Activated CD4-positive, alpha-beta T cell treated with anti-CD3 and anti-CD28 coated beads, Interleukin-2, Interleukin-6, amounts not matched to agents 100 ng/mL and 50 ng/mL, durations not matched to agents 16 hours and 8 hours (primary cell): ENCODE data around the gene GBF1.

Experiments
- DNase-seq: peaks from one replicate; pipeline ENCODE4 v3.0.0-alpha.2; 2020

GBF1 gene

GRCh38 chr10:102410429-102411073 lies 165.2 kb downstream of the GBF1 start:
- DNase-seq = peak; percentile 57

- DNase-seq = no peak
These were observed 166.3 kb downstream of the GBF1 start for GRCh38 chr10:102411341-102412255.

- no peak for DNase-seq
These were observed 167.0 kb downstream of the GBF1 start for GRCh38 chr10:102412293-102412692.

GRCh38 chr10:102413053-102413705 lies 167.8 kb downstream of the GBF1 start:
- peak; percentile 45 for DNase-seq

GRCh38 chr10:102413806-102414561 lies 168.7 kb downstream of the GBF1 start:
- DNase-seq = no peak

- DNase-seq = no peak
These were observed 169.4 kb downstream of the GBF1 start for GRCh38 chr10:102414749-102415148.

- no peak for DNase-seq
These were observed 171.0 kb downstream of the GBF1 start for GRCh38 chr10:102416283-102416682.

GRCh38 chr10:102416695-102417094 lies 171.4 kb downstream of the GBF1 start:
- no peak for DNase-seq

GRCh38 chr10:102418622-102419268 lies 173.4 kb downstream of the GBF1 start, which contains the start of gene PSD:
Gene PSD (minus strand): TSS chr10:102418785. CDS start chr10:102417038, 1,747 bp downstream.
- no peak for DNase-seq

- DNase-seq = peak; percentile 79
These were observed 174.2 kb downstream of the GBF1 start for GRCh38 chr10:102419269-102420180.

GRCh38 chr10:102420181-102420713 lies 174.9 kb downstream of the GBF1 start:
- no peak for DNase-seq

- DNase-seq = peak; percentile 98
These were observed 175.6 kb downstream of the GBF1 start, which contains the start of gene FBXL15 for GRCh38 chr10:102420714-102421506. Gene FBXL15 (plus strand): TSS chr10:102420836. CDS start chr10:102421130, 294 bp downstream.

- DNase-seq = no peak
These were observed 176.1 kb downstream of the GBF1 start for GRCh38 chr10:102421507-102421756.

GRCh38 chr10:102421757-102422512 lies 176.6 kb downstream of the GBF1 start:
- DNase-seq = peak; percentile 49

- DNase-seq = peak; percentile 76
These were observed 177.3 kb downstream of the GBF1 start for GRCh38 chr10:102422545-102423129.

- no peak for DNase-seq
These were observed 178.1 kb downstream of the GBF1 start for GRCh38 chr10:102423372-102423968.

GRCh38 chr10:102424145-102424544 lies 178.8 kb downstream of the GBF1 start:
- DNase-seq = no peak

- no peak for DNase-seq
These were observed 179.6 kb downstream of the GBF1 start for GRCh38 chr10:102424916-102425315.
